IMR-90 (cell line): ENCODE data around the gene LCE5A.
"Not testable (repeated sequence)": the region's sequence is repeated elsewhere in the genome, so short reads cannot be mapped to it uniquely, and the experiment has no call there.

ENCODE experiments used
- BHLHE40 ChIP-seq: fragments of 150-350 bp; IDR thresholded peaks from 2 replicates; pipeline ENCODE4 v1.6.1; 2016; ENCODE audit warnings: mild to moderate bottlenecking, low read depth, low read length
- CEBPB ChIP-seq: IDR thresholded peaks from 2 replicates; pipeline ENCODE4 v1.6.1; 2012; ENCODE audit warnings: low read depth, low read length, improper control_type of control experiment
- CHD1 ChIP-seq: IDR thresholded peaks from 2 replicates; pipeline ENCODE4 v1.6.1; 2012; ENCODE audit warnings: low read depth, low read length, improper control_type of control experiment
- CTCF ChIP-seq: conservative IDR thresholded peaks from 2 replicates; pipeline ENCODE4 v1.5.1; 2012; ENCODE audit warnings: mild to moderate bottlenecking, low read depth, low read length, improper control_type of control experiment
- MAFK ChIP-seq: IDR thresholded peaks from 2 replicates; pipeline ENCODE4 v1.6.1; 2012; ENCODE audit warnings: low read depth, low read length, improper control_type of control experiment
- MAZ ChIP-seq: IDR thresholded peaks from 2 replicates; pipeline ENCODE4 v1.6.1; 2012; ENCODE audit warnings: low read depth, mild to moderate bottlenecking, low read length, improper control_type of control experiment, moderate library complexity, borderline replicate concordance
- MXI1 ChIP-seq: IDR thresholded peaks from 2 replicates; pipeline ENCODE4 v1.6.1; 2012; ENCODE audit warnings: low read depth, mild to moderate bottlenecking, low read length, moderate library complexity, borderline replicate concordance
- POLR2A ChIP-seq: IDR thresholded peaks from 2 replicates; pipeline ENCODE4 v1.6.1; 2012; ENCODE audit warnings: mild to moderate bottlenecking, low read depth, low read length
- RAD21 ChIP-seq: IDR thresholded peaks from 2 replicates; pipeline ENCODE4 v1.6.1; 2012; ENCODE audit warnings: low read length, improper control_type of control experiment
- RFX5 ChIP-seq: IDR thresholded peaks from 2 replicates; pipeline ENCODE4 v1.8.0; 2012; ENCODE audit warnings: low read depth, mild to moderate bottlenecking, low read length, moderate library complexity
- SMC3 ChIP-seq: fragments of 150-350 bp; IDR thresholded peaks from 2 replicates; pipeline ENCODE4 v1.6.1; 2016; ENCODE audit warnings: low read depth, mild to moderate bottlenecking, antibody characterized with exemption, low read length, moderate library complexity
- USF2 ChIP-seq: fragments of 150-350 bp; IDR thresholded peaks from 2 replicates; pipeline ENCODE4 v1.6.1; 2017; ENCODE audit warnings: mild to moderate bottlenecking, antibody characterized with exemption, low read length, low read depth
- TF ChIP-seq, protein P1 (sequence below): fragments of 150-350 bp; IDR thresholded peaks from 2 replicates; pipeline ENCODE4 v1.6.1; 2016; ENCODE audit warnings: low read depth, mild to moderate bottlenecking, low read length, moderate library complexity, borderline replicate concordance

DNA sequence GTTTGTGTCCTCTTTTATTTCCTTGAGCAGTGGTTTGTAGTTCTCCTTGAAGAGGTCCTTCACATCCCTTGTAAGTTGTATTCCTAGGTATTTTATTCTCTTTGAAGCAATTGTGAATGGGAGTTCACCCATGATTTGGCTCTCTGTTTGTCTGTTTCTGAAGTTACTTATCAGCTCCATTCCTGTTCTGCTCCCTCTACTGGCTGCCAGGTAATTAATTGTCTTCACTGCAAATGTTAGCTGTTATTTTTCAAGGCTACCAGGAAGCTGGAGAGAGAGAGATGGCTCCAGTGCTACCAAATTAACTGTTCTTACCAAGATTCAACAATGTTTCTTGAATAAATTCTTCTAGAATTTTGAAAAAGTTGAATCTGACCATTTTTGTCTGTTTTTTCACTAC is 19.1 kb upstream of the LCE5A start:
- TF ChIP-seq CTCF, POLR2A, MXI1, SMC3, CHD1, CEBPB, USF2, BHLHE40, RAD21, RFX5, MAZ, MAFK: not testable (repeated sequence)
- TF ChIP-seq, protein P1, sequence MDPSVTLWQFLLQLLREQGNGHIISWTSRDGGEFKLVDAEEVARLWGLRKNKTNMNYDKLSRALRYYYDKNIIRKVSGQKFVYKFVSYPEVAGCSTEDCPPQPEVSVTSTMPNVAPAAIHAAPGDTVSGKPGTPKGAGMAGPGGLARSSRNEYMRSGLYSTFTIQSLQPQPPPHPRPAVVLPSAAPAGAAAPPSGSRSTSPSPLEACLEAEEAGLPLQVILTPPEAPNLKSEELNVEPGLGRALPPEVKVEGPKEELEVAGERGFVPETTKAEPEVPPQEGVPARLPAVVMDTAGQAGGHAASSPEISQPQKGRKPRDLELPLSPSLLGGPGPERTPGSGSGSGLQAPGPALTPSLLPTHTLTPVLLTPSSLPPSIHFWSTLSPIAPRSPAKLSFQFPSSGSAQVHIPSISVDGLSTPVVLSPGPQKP, result not testable (repeated sequence)
